DND-41 (cell line): ENCODE results near the gene ELF1.
"Not testable (repeated sequence)": the region's sequence is repeated elsewhere in the genome, so short reads cannot be mapped to it uniquely, and the experiment has no call there.

Experiments used
- ATAC-seq: fragments of 200-7000 bp; cut with Tn5 transposase; 3 replicates; pipeline ENCODE4 v1.9.1; 2021; ENCODE audit warnings: low read depth; ENCODE audit not compliant: insufficient read depth
- DNase-seq: peaks from one replicate; pipeline ENCODE4 v3.0.0-alpha.2; 2020
- H2AFZ ChIP-seq: 2 replicates; pipeline ENCODE4 v1.6.0; 2012; ENCODE audit warnings: low read depth, low read length
- H3K27ac ChIP-seq: 2 replicates; pipeline ENCODE4 v1.5.1; 2012; ENCODE audit warnings: low read length, inconsistent platforms
- H3K27me3 ChIP-seq: fragments of 200-600 bp; sonication (generic); 2 replicates; pipeline ENCODE4 v1.6.0; 2012; ENCODE audit warnings: low read length, mild to moderate bottlenecking, inconsistent platforms; ENCODE audit not compliant: insufficient read depth, poor library complexity
- H3K36me3 ChIP-seq: 2 replicates; pipeline ENCODE4 v1.5.1; 2012; ENCODE audit warnings: low read length, inconsistent platforms; ENCODE audit not compliant: insufficient read depth
- H3K4me1 ChIP-seq: 2 replicates; pipeline ENCODE4 v1.5.1; 2012; ENCODE audit warnings: mild to moderate bottlenecking, low read length; ENCODE audit not compliant: insufficient read depth
- H3K4me2 ChIP-seq: 2 replicates; pipeline ENCODE4 v1.6.0; 2012; ENCODE audit warnings: mild to moderate bottlenecking, moderate library complexity, low read length, inconsistent platforms; ENCODE audit not compliant: insufficient read depth
- H3K4me3 ChIP-seq, 2 experiments: fragments of 200-600 bp in 1 of 2; shearing (Covaris generic) in 1 of 2; 2 replicates each; pipeline ENCODE4 v1.5.1; 2012 to 2016; ENCODE audit warnings: inconsistent platforms in 2 of 2, low read length in 2 of 2, mild to moderate bottlenecking in 2 of 2, low read depth in 1 of 2, moderate library complexity in 1 of 2
- H3K79me2 ChIP-seq: 2 replicates; pipeline ENCODE4 v1.6.0; 2012; ENCODE audit warnings: low read length, inconsistent platforms; ENCODE audit not compliant: insufficient read depth
- H3K9ac ChIP-seq: 2 replicates; pipeline ENCODE4 v1.6.0; 2012; ENCODE audit warnings: low read depth, mild to moderate bottlenecking, inconsistent platforms, low read length, moderate library complexity
- H3K9me3 ChIP-seq: 2 replicates; pipeline ENCODE4 v1.5.1; 2012; ENCODE audit warnings: low read length, moderate library complexity, mild to moderate bottlenecking, inconsistent platforms; ENCODE audit not compliant: insufficient read depth, severe bottlenecking
- H4K20me1 ChIP-seq: 2 replicates; pipeline ENCODE4 v1.6.0; 2012; ENCODE audit warnings: low read length; ENCODE audit not compliant: insufficient read depth
- EZH2 ChIP-seq: IDR thresholded peaks from 3 replicates; pipeline ENCODE4 v1.6.1; 2012; ENCODE audit warnings: borderline replicate concordance, low read depth, mild to moderate bottlenecking, moderate library complexity, low read length, inconsistent platforms; ENCODE audit not compliant: severe bottlenecking
- TF ChIP-seq, protein P1 (sequence below): IDR thresholded peaks from 2 replicates; pipeline ENCODE4 v1.5.1; 2012; ENCODE audit warnings: borderline replicate concordance, low read length, moderate library complexity, mild to moderate bottlenecking; ENCODE audit not compliant: poor library complexity, severe bottlenecking; ENCODE audit errors: extremely low read depth

Gene ELF1

DNA sequence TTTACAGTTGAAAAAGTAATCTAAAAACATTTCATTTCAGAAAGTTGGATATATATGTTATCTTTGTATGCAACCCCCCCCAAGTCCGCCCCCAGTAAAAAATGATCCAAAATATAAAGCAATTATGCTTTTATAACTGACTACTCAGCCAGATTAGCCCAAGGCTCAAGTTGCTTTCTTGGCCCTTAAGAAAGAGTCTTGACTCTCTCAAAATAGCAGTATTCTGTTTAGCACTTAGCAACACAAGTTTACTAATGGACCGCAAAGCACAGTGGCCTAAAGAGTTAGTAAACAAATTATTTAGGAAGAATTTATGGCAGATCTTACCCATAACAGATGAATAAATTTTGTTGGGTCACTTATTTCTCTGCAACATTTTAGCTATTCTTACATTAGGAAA is 86.9 kb downstream of the ELF1 start:
- ATAC-seq (no peak), DNase-seq (no peak)
- peaks cover 27% of the 10 kb centered on the region for H3K79me2 ChIP-seq
- no peak overlapping the region for H3K4me3 ChIP-seq
- H3K27me3 ChIP-seq, result no peaks in the 10 kb centered on the region
- no peak overlapping the region for H3K4me2 ChIP-seq
- peaks cover 14% of the 10 kb centered on the region for H4K20me1 ChIP-seq
- peaks cover 81% of the 10 kb centered on the region for H3K36me3 ChIP-seq
- no peak overlapping the region for H3K27ac ChIP-seq
- no peaks in the 10 kb centered on the region for H3K9me3 ChIP-seq
- H3K9ac ChIP-seq, result no peak overlapping the region
- TF ChIP-seq, protein P1, sequence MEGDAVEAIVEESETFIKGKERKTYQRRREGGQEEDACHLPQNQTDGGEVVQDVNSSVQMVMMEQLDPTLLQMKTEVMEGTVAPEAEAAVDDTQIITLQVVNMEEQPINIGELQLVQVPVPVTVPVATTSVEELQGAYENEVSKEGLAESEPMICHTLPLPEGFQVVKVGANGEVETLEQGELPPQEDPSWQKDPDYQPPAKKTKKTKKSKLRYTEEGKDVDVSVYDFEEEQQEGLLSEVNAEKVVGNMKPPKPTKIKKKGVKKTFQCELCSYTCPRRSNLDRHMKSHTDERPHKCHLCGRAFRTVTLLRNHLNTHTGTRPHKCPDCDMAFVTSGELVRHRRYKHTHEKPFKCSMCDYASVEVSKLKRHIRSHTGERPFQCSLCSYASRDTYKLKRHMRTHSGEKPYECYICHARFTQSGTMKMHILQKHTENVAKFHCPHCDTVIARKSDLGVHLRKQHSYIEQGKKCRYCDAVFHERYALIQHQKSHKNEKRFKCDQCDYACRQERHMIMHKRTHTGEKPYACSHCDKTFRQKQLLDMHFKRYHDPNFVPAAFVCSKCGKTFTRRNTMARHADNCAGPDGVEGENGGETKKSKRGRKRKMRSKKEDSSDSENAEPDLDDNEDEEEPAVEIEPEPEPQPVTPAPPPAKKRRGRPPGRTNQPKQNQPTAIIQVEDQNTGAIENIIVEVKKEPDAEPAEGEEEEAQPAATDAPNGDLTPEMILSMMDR, result no peak
- TF ChIP-seq EZH2, result no peak
- H3K4me1 ChIP-seq, result no peaks in the 10 kb centered on the region
- H2AFZ ChIP-seq, result no peak overlapping the region

DNA sequence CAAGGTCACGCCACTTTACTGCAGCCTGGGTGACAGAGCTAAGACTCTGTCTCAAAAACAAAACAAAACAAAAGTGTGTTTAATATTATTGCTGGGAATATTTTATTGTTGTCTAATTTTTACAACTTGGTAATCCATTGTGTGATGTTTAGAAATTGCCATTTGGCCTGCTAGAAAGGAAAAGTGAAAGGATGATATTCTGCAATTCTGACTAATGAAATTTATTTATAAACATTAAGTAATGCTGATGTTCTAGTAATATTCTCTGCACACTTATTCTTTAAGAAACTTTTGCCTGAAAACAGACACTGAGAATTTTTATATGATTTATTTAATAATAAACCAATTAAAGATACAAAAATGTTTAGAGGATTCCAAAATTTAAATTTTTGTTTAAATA is 87.4 kb downstream of the ELF1 start:
- Histone ChIP-seq H2AFZ (no peak overlapping the region), H3K9ac (no peak overlapping the region), H3K4me2 (no peak overlapping the region), H3K4me1 (no peaks in the 10 kb centered on the region), H3K27me3 (no peaks in the 10 kb centered on the region), H3K79me2 (peaks cover 24% of the 10 kb centered on the region), H3K36me3 (peaks cover 76% of the 10 kb centered on the region), H3K27ac (no peak overlapping the region), H3K4me3 (no peak overlapping the region), H4K20me1 (peaks cover 13% of the 10 kb centered on the region), H3K9me3 (no peaks in the 10 kb centered on the region)
- no peak for TF ChIP-seq EZH2
- TF ChIP-seq, protein P1, result no peak
- DNase-seq, result no peak
- ATAC-seq, result no peak

DNA sequence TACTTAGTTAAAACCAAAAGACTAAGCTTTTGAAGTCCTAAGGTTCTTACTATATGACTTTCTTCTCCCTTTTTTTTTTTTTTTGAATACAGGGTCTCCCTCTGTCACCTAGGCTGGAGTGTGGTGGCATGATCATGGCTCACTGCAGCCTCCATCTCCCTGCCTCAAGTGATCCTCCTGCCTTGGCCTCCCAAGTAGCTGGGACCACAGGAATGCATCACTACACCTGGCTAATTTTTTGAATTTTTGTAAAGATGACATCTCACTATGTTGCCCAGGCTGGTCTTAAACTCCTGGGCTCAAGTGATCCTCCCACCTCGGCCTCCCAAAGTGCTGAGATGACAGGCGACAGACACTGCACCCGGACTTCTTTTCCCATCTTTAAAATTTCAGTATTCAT is 89.2 kb downstream of the ELF1 start:
- not testable (repeated sequence) for DNase-seq, H2AFZ ChIP-seq, ATAC-seq, H3K4me3 ChIP-seq, H3K9me3 ChIP-seq, H4K20me1 ChIP-seq, H3K27me3 ChIP-seq, H3K4me2 ChIP-seq, H3K4me1 ChIP-seq, H3K27ac ChIP-seq, H3K9ac ChIP-seq
- peaks cover 62% of the 10 kb centered on the region for H3K36me3 ChIP-seq
- H3K79me2 ChIP-seq, result peaks cover 13% of the 10 kb centered on the region

DNA sequence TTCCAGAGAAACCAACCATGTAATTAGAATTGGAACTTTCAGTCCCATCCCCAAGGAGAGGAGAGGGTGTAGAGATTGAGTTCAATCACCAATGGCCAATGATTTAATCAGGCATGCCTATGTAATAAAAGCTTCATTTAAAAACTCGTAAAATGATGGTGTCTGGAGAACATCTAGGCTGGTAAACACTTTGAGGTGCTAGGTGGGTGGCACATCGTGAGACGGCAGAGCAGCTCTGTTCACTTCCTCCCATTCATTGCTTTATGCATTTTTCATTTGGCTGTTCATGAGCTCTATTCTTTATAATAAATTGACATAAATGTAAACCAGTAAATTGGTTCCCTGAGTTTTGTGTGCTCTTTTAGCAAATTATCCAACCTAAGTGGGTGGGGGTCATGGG is 90.1 kb downstream of the ELF1 start:
- H3K9me3 ChIP-seq, result no peaks in the 10 kb centered on the region
- peaks cover 7% of the 10 kb centered on the region for H4K20me1 ChIP-seq

More for the DNA sequence above, 90.1 kb downstream of the ELF1 start:
- ATAC-seq, result no peak
- no peaks in the 10 kb centered on the region for H3K4me1 ChIP-seq
- H2AFZ ChIP-seq, result no peak overlapping the region
- no peak for DNase-seq
- no peak overlapping the region for H3K27ac ChIP-seq
- H3K27me3 ChIP-seq, result no peaks in the 10 kb centered on the region
- no peak overlapping the region for H3K9ac ChIP-seq
- H3K36me3 ChIP-seq, result peaks cover 53% of the 10 kb centered on the region
- no peak overlapping the region for H3K4me3 ChIP-seq
- H3K4me2 ChIP-seq, result no peak overlapping the region
- H3K79me2 ChIP-seq, result peaks cover 8% of the 10 kb centered on the region
- no peak for TF ChIP-seq EZH2
- TF ChIP-seq, protein P1, result no peak
